ENCODE measurements around the gene C22orf15. TPM values are rescaled to one million over a fixed set of nuclear protein-coding genes. Genes with fewer than 3 reads are reported as not detected.
A peak's percentile ranks its signal among the peaks of the same experiment; 100 is the strongest.

Gene C22orf15
- total and polyA plus RNA-seq, 3 experiments from 2014 or later, result 0.75 to 0.93 (median 0.81) TPM

DNA sequence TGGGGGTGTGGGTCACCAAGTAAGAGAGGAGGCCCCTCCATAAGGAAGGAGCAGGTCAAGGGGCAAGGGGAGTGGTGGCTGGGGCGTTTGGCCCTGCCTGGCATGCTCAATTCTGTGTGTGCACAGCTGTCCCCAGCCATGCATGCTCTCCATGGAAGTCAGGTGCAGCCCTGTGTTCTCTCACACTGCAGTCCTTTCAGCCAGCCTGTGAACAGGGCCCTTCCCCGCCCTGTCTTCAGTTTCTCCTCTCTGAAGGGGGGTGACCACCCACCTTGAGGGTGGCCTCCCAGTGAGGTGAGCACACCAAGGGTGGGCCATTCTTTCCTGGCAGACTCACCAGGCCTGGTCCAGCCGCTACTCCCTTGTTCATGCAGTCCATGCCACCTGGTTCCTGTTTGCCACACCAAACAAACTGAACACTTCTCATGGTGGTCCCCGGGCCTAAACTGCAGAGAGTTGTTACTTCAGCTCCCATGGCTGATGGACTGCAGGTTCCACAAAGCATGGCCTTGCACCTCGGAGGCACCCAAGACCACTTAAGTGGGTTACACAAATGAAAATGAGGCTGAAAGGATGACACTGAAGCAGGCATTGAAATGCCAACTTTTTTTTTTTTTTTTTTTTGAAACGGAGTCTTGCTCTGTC is 6.7 kb downstream of the C22orf15 start:
- H3K4me3 ChIP-seq (ENCODE audit: low read length), result no peak overlapping the region
- DNase-seq, result no peak
- no peaks in the 10 kb centered on the region for H3K9me3 ChIP-seq (ENCODE audit: low read length)
- Mint-ChIP-seq H3K27ac (peak overlapping the region in 1 of 8 donors; percentile 56), H3K9me3 (no peaks in the 10 kb centered on the region), H3K27me3 (no peaks in the 10 kb centered on the region), H3K36me3 (peaks cover 0 to 4% (median 0%) of the 10 kb centered on the region in 3 donors), H3K4me1 (peaks cover 24 to 52% (median 31%) of the 10 kb centered on the region in 3 donors), H3K4me3 (peak overlapping the region; percentile 43 to 88 (median 60))
- H3K27ac ChIP-seq (ENCODE audit: low read depth, low read length), result no peak overlapping the region
- peaks cover 26% of the 10 kb centered on the region for H3K4me1 ChIP-seq (ENCODE audit: insufficient read depth, low read length)
- no peaks in the 10 kb centered on the region for H3K36me3 ChIP-seq (ENCODE audit: insufficient read depth, low read length)
- ChIA-PET CTCF (interaction anchor here (0.7 to 1.9 kb wide), 10 partner anchors 9 to 895 kb away, joined by 3 to 8 read pairs (median 3); partner anchors contain the start of genes SLC2A11 and ZNF70), POLR2A (no interaction called here)
- H3K27me3 ChIP-seq (ENCODE audit: insufficient read depth, low read length, poor library complexity, severe bottlenecking), result no peaks in the 10 kb centered on the region

- no peaks in the 10 kb centered on the region for H3K27me3 ChIP-seq (ENCODE audit: insufficient read depth, low read length, poor library complexity, severe bottlenecking)
- H3K27me3 Mint-ChIP-seq, result no peaks in the 10 kb centered on the region
- no peaks in the 10 kb centered on the region for H3K36me3 ChIP-seq (ENCODE audit: insufficient read depth, low read length)
- ChIA-PET CTCF (interaction anchor here (2.9 kb wide), 1 partner anchor 85 kb away, joined by 10 read pairs; the partner anchor contains the start of gene SLC2A11), POLR2A (interaction anchor here (1.3 kb wide), 2 partner anchors 15 to 85 kb away, joined by 4 read pairs; partner anchors contain the start of genes SLC2A11 and SMARCB1)
- peak overlapping the region in 1 of 8 donors; percentile 47 for H3K27ac Mint-ChIP-seq
- H3K9me3 Mint-ChIP-seq, result no peaks in the 10 kb centered on the region
- peak overlapping the region; percentile 45 to 87 (median 72) for H3K4me3 Mint-ChIP-seq
- no peak overlapping the region for H3K4me3 ChIP-seq (ENCODE audit: low read length)
- no peak for DNase-seq
- no peaks in the 10 kb centered on the region for H3K9me3 ChIP-seq (ENCODE audit: low read length)
- H3K4me1 Mint-ChIP-seq, result peaks cover 11 to 28% (median 12%) of the 10 kb centered on the region in 3 donors
- peaks cover 13% of the 10 kb centered on the region for H3K4me1 ChIP-seq (ENCODE audit: insufficient read depth, low read length)
- H3K27ac ChIP-seq (ENCODE audit: low read depth, low read length), result no peak overlapping the region
- H3K36me3 Mint-ChIP-seq, result no peaks in the 10 kb centered on the region
Measured at GRCh38 chr22:23772315-23772648, 9.5 kb downstream of the C22orf15 start.

- Histone ChIP-seq H3K9me3 (ENCODE audit: low read length) (no peaks in the 10 kb centered on the region), H3K27me3 (ENCODE audit: insufficient read depth, low read length, poor library complexity, severe bottlenecking) (no peaks in the 10 kb centered on the region), H3K4me1 (ENCODE audit: insufficient read depth, low read length) (peaks cover 13% of the 10 kb centered on the region), H3K36me3 (ENCODE audit: insufficient read depth, low read length) (no peaks in the 10 kb centered on the region), H3K4me3 (ENCODE audit: low read length) (no peak within 1 kb of the TSS), H3K27ac (ENCODE audit: low read depth, low read length) (no peak within 1 kb of the TSS)
- peaks cover 11 to 27% (median 12%) of the 10 kb centered on the region in 3 donors for H3K4me1 Mint-ChIP-seq
- ChIA-PET CTCF (interaction anchor here (2.9 kb wide), 1 partner anchor 85 kb away, joined by 10 read pairs; the partner anchor contains the start of gene SLC2A11), POLR2A (interaction anchor here (1.3 kb wide), 2 partner anchors 14 to 84 kb away, joined by 4 read pairs; partner anchors contain the start of genes SLC2A11 and SMARCB1)
- peak within 1 kb of the TSS in 3 of 8 donors; percentile 1 to 47 (median 3) for H3K27ac Mint-ChIP-seq
- peak within 1 kb of the TSS; percentile 45 to 87 (median 72) for H3K4me3 Mint-ChIP-seq
- H3K27me3 Mint-ChIP-seq, result no peaks in the 10 kb centered on the region
- no peaks in the 10 kb centered on the region for H3K36me3 Mint-ChIP-seq
- DNase-seq, result peak in 4 of 5 donors; percentile 42 to 70 (median 48)
- no peaks in the 10 kb centered on the region for H3K9me3 Mint-ChIP-seq
Measured at GRCh38 chr22:23772649-23773473, 10.1 kb downstream of the C22orf15 start, which contains the start of gene MMP11. TSS of gene MMP11 (plus strand) at chr22:23772849. CDS start at chr22:23772871, 22 bp downstream.

DNA sequence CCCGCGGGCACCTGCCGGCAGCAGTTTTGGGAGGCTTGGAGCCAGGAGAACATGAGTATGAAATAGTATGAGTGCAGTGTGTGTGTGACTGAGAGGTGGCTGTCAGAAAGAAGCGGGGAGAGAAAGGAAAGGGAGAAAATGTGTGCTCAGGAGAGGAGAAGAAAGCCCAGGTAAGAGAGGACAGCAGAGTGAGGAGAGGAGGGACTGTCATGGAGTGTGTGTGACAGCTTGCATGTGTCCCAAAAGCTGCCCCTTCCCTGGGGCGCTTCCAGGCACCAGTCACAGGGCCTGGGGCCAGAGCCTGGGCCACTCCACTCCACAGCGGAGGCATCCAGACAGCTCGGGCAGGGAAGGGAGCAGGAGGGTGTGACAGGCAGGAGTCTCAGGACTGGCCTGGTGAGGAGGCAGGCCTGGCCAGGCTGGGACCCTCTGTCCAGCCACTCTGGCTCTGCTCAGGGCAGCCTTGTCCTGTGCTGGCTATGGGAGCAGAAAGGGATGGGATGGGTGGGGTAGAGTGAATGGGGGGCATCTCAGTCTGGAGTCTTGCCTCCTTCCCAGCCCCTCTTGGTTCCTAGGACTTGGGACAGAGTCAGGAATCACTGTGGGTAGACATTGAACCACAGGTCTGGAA is 10.8 kb downstream of the C22orf15 start:
- POLR2A ChIA-PET, result interaction anchor here (1.3 kb wide), 1 partner anchor 84 kb away, joined by 4 read pairs; the partner anchor contains the start of gene SLC2A11
- Histone ChIP-seq H3K36me3 (ENCODE audit: insufficient read depth, low read length) (no peaks in the 10 kb centered on the region), H3K4me3 (ENCODE audit: low read length) (no peak overlapping the region), H3K27me3 (ENCODE audit: insufficient read depth, low read length, poor library complexity, severe bottlenecking) (no peaks in the 10 kb centered on the region), H3K9me3 (ENCODE audit: low read length) (no peaks in the 10 kb centered on the region), H3K4me1 (ENCODE audit: insufficient read depth, low read length) (peaks cover 8% of the 10 kb centered on the region), H3K27ac (ENCODE audit: low read depth, low read length) (no peak overlapping the region)
- H3K4me1 Mint-ChIP-seq, result peaks cover 10 to 21% (median 11%) of the 10 kb centered on the region in 3 donors
- DNase-seq, result no peak
- H3K36me3 Mint-ChIP-seq, result no peaks in the 10 kb centered on the region
- H3K27me3 Mint-ChIP-seq, result no peaks in the 10 kb centered on the region
- CTCF ChIA-PET, result interaction anchor here (1.4 kb wide), 2 partner anchors 12 to 76 kb away, joined by 3 to 4 read pairs; no protein-coding TSS in a partner anchor
- H3K27ac Mint-ChIP-seq, result peak overlapping the region in 3 of 8 donors; percentile 1 to 9 (median 3)
- H3K9me3 Mint-ChIP-seq, result no peaks in the 10 kb centered on the region
- H3K4me3 Mint-ChIP-seq, result peak overlapping the region in 6 of 7 donors; percentile 18 to 72 (median 55)

GRCh38 chr22:23774114-23774921 is 11.5 kb downstream of the C22orf15 start:
- no peak overlapping the region for H3K4me3 Mint-ChIP-seq
- H3K4me1 Mint-ChIP-seq, result peaks cover 10 to 21% (median 11%) of the 10 kb centered on the region in 3 donors
- H3K27ac Mint-ChIP-seq, result peak overlapping the region in 1 of 8 donors; percentile 42
- Histone ChIP-seq H3K27ac (ENCODE audit: low read depth, low read length) (no peak overlapping the region), H3K4me3 (ENCODE audit: low read length) (no peak overlapping the region), H3K36me3 (ENCODE audit: insufficient read depth, low read length) (no peaks in the 10 kb centered on the region), H3K27me3 (ENCODE audit: insufficient read depth, low read length, poor library complexity, severe bottlenecking) (no peaks in the 10 kb centered on the region), H3K9me3 (ENCODE audit: low read length) (no peaks in the 10 kb centered on the region), H3K4me1 (ENCODE audit: insufficient read depth, low read length) (peaks cover 8% of the 10 kb centered on the region)
- ChIA-PET POLR2A (no interaction called here), CTCF (interaction anchor here (1.4 to 1.5 kb wide), 3 partner anchors 11 to 120 kb away, joined by 3 to 5 read pairs (median 4); partner anchors contain the start of gene MIF)
- no peaks in the 10 kb centered on the region for H3K36me3 Mint-ChIP-seq
- DNase-seq, result no peak
- H3K27me3 Mint-ChIP-seq, result no peaks in the 10 kb centered on the region
- H3K9me3 Mint-ChIP-seq, result no peaks in the 10 kb centered on the region

- Mint-ChIP-seq H3K27ac (no peak overlapping the region), H3K36me3 (no peaks in the 10 kb centered on the region)
Measured at GRCh38 chr22:23774922-23775436, 12.2 kb downstream of the C22orf15 start.

More at GRCh38 chr22:23774922-23775436, 12.2 kb downstream of the C22orf15 start:
- H3K9me3 ChIP-seq (ENCODE audit: low read length), result no peaks in the 10 kb centered on the region
- Mint-ChIP-seq H3K4me1 (peaks cover 10 to 18% (median 11%) of the 10 kb centered on the region in 3 donors), H3K4me3 (no peak overlapping the region), H3K9me3 (no peaks in the 10 kb centered on the region), H3K27me3 (no peaks in the 10 kb centered on the region)
- peaks cover 8% of the 10 kb centered on the region for H3K4me1 ChIP-seq (ENCODE audit: insufficient read depth, low read length)
- no peak overlapping the region for H3K27ac ChIP-seq (ENCODE audit: low read depth, low read length)
- ChIA-PET CTCF (interaction anchor here (1.0 to 1.5 kb wide), 4 partner anchors 11 to 119 kb away, joined by 3 to 5 read pairs (median 4); partner anchors contain the start of gene MIF), POLR2A (no interaction called here)
- H3K27me3 ChIP-seq (ENCODE audit: insufficient read depth, low read length, poor library complexity, severe bottlenecking), result no peaks in the 10 kb centered on the region
- no peak for DNase-seq
- H3K36me3 ChIP-seq (ENCODE audit: insufficient read depth, low read length), result no peaks in the 10 kb centered on the region
- H3K4me3 ChIP-seq (ENCODE audit: low read length), result no peak overlapping the region

Data from CD8-positive, alpha-beta memory T cell (primary cell).